ENCODE data around the gene PCP4. TPM values are rescaled to one million over a fixed set of nuclear protein-coding genes. Genes with fewer than 3 reads are reported as not detected.

Gene PCP4
- polyA plus RNA-seq, 12 donors = 0.38 to 2.3 (median 1.4) TPM; not detected in 3

- no peak for DNase-seq
These were observed 104.7 kb downstream of the PCP4 start for GRCh38 chr21:39971956-39972355.

GRCh38 chr21:39972471-39972870 lies 105.2 kb downstream of the PCP4 start:
- no peak for DNase-seq

- peak; percentile 19 for DNase-seq
These were observed 105.9 kb downstream of the PCP4 start for GRCh38 chr21:39972976-39973770.

- no peak for DNase-seq
These were observed 109.6 kb downstream of the PCP4 start for GRCh38 chr21:39976800-39977199.

Other genes with a start within 250 kb of the PCP4 start
- gene IGSF5, start 122.3 kb upstream of the PCP4 start, polyA plus RNA-seq (ENCODE audit: insufficient read length in 12 of 12) = 1 to 10 TPM in 8 of 12 donors, under 1 TPM in 2, not detected in 2; 0.69 to 3.2 (median 1.3) TPM

All from muscle of arm (tissue), 12 donors.